Measurements from ENCODE around the gene SPOPL. TPM values are rescaled to one million over a fixed set of nuclear protein-coding genes. Genes with fewer than 3 reads are reported as not detected.

SPOPL gene
- total RNA-seq, 2 experiments from 2014 or later = 10.2 to 10.4 TPM

DNA sequence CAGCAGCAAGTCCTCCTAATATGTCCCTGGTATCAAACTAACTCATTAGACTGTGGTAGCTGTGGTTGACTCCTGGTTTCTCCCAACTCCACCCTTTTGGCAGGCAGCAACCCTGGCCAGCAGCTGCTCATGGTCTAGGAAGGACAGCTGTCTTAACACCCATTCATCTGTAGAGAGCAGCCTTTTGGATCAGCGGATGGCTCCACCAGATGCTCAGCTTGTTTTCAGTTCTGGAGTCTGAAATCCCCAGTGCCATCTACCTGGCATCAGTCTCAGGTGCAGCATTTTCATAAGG lies 100.5 kb downstream of the SPOPL start:
- ChIA-PET POLR2A (no interaction called here), CTCF (interaction anchor here (0.6 kb wide), 1 partner anchor 1098 kb away, joined by 4 read pairs; no protein-coding TSS in a partner anchor)
- Mint-ChIP-seq H3K36me3 (ENCODE audit: low read depth) (no peaks in the 10 kb centered on the region), H3K27me3 (no peaks in the 10 kb centered on the region), H3K9me3 (no peaks in the 10 kb centered on the region), H3K4me1 (no peaks in the 10 kb centered on the region), H3K4me3 (no peak overlapping the region), H3K27ac (no peak overlapping the region)
- DNase-seq = no peak

- Mint-ChIP-seq H3K27ac (no peak overlapping the region), H3K4me3 (no peak overlapping the region), H3K4me1 (no peaks in the 10 kb centered on the region), H3K9me3 (no peaks in the 10 kb centered on the region), H3K27me3 (no peaks in the 10 kb centered on the region), H3K36me3 (ENCODE audit: low read depth) (no peaks in the 10 kb centered on the region)
- no peak for DNase-seq
- CTCF ChIA-PET = interaction anchor here (0.6 kb wide), 1 partner anchor 653 kb away, joined by 3 read pairs; no protein-coding TSS in a partner anchor
- POLR2A ChIA-PET = no interaction called here
Observed at GRCh38 chr2:138607746-138608145, 106.2 kb downstream of the SPOPL start.

DNA sequence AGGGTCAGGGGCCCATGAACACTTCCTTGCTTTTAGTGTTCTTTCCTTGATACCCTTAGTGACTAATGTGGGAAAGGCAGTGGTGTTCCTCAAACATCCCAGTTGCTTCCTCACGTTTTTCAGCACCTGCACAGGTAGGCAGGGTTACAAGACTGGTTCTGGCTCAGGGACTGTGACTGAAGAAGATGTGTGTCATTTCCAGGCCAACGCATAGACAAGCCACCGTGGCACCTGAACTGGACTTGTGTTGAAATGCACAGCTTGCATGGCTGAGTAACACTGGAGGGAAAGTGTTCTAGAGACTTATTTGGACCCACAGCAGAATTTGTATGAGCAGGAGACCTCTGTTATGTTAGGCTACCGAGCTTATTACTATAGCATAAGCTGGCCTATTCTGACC lies 107.9 kb downstream of the SPOPL start:
- no peaks in the 10 kb centered on the region for H3K4me1 Mint-ChIP-seq
- DNase-seq = no peak
- H3K27ac Mint-ChIP-seq = no peak overlapping the region
- POLR2A ChIA-PET = no interaction called here
- H3K36me3 Mint-ChIP-seq (ENCODE audit: low read depth) = no peaks in the 10 kb centered on the region
- H3K4me3 Mint-ChIP-seq = no peak overlapping the region
- CTCF ChIA-PET = no interaction called here
- H3K9me3 Mint-ChIP-seq = no peaks in the 10 kb centered on the region
- peaks cover 1% of the 10 kb centered on the region for H3K27me3 Mint-ChIP-seq

DNA sequence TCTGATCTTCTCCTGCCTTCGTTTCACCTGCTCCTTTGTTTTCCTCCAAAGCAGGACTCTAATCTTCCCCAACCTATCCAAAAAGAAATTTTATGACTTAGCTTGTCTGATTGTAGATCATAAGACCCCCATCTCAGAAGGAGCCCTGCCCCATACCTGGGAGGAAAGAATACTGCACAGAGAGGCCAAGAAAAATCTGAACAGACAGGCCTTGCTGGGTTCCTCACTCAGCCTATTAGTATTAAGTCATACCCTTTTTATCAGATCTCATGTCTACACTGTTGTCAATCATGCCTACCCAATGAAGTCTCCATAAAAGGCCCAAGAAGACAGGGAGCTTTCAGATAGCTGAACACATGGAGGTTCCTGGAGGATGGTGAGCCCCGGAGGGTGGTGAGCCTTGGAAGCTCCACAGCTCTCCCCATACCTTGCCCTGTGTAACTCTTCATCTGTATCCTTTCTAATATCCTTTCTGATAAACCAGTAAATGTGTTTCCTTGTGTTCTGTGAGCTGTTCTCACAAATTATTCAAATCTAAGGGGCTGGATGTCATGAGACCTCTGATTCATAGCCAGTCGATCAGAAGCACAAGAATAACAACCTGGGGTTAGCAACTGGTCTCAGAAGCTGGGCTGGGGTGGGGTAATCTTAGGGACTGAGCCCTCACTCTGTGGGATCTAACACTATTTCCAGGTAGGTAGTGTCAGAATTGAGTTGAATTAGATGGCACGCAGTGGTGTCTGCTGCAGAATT lies 108.8 kb downstream of the SPOPL start:
- no peak for DNase-seq
- Mint-ChIP-seq H3K9me3 (no peaks in the 10 kb centered on the region), H3K4me1 (no peaks in the 10 kb centered on the region), H3K36me3 (ENCODE audit: low read depth) (no peaks in the 10 kb centered on the region), H3K4me3 (no peak overlapping the region), H3K27me3 (peaks cover 1% of the 10 kb centered on the region), H3K27ac (no peak overlapping the region)
- ChIA-PET POLR2A (no interaction called here), CTCF (no interaction called here)

DNA sequence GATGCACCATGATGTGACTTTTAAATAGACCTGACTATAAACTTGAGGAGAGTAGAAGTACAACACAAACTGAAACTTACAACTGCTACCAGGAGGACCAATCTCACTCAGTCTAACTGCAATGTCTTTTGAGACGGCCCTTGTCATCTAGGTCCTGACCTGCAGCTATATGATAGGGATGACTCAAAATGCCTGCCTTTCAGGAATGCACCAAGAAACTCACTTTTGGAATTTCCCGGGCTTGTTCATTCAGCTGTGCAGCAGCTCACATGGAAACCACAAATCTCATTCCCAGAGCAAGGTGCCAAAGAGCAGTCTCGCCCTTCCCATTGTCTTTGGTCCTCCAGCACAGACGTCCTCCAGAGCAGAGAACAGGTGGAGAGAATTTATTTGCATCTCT lies 113.7 kb downstream of the SPOPL start:
- no peak overlapping the region for H3K4me3 Mint-ChIP-seq
- H3K27me3 Mint-ChIP-seq = peaks cover 1% of the 10 kb centered on the region
- no peaks in the 10 kb centered on the region for H3K9me3 Mint-ChIP-seq
- ChIA-PET CTCF (no interaction called here), POLR2A (no interaction called here)
- no peaks in the 10 kb centered on the region for H3K4me1 Mint-ChIP-seq
- no peak for DNase-seq
- no peaks in the 10 kb centered on the region for H3K36me3 Mint-ChIP-seq (ENCODE audit: low read depth)
- no peak overlapping the region for H3K27ac Mint-ChIP-seq

- H3K4me1 Mint-ChIP-seq = no peaks in the 10 kb centered on the region
- H3K36me3 Mint-ChIP-seq (ENCODE audit: low read depth) = no peaks in the 10 kb centered on the region
- no peak overlapping the region for H3K27ac Mint-ChIP-seq
- no peaks in the 10 kb centered on the region for H3K9me3 Mint-ChIP-seq
- H3K27me3 Mint-ChIP-seq = peaks cover 3% of the 10 kb centered on the region
- CTCF ChIA-PET = no interaction called here
- no peak overlapping the region for H3K4me3 Mint-ChIP-seq
- DNase-seq = no peak
- POLR2A ChIA-PET = no interaction called here
Observed at GRCh38 chr2:138617026-138617425, 115.5 kb downstream of the SPOPL start.

DNA sequence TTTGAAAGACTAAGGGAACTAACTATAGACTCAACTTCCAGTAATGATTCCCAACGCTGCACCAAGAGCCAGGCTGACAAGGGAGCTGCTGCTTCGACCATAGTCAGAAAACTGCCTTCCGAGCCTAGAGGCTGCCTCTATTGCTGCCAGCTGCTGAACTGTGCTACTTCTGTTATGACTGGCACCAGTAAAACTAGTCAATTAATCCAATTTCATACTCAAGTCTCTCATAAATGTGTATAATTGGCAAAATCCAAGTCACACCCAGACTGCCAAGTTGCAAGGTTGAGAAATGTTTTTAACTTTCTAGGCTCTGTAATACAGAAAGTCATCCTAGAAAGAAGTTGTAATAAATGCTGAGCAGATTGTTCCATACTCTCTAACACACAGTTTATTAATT lies 117.4 kb downstream of the SPOPL start:
- H3K27ac Mint-ChIP-seq = no peak overlapping the region
- ChIA-PET POLR2A (no interaction called here), CTCF (no interaction called here)
- no peak for DNase-seq
- no peaks in the 10 kb centered on the region for H3K36me3 Mint-ChIP-seq (ENCODE audit: low read depth)
- H3K4me1 Mint-ChIP-seq = no peaks in the 10 kb centered on the region
- H3K27me3 Mint-ChIP-seq = peaks cover 2% of the 10 kb centered on the region
- no peaks in the 10 kb centered on the region for H3K9me3 Mint-ChIP-seq
- H3K4me3 Mint-ChIP-seq = no peak overlapping the region

DNA sequence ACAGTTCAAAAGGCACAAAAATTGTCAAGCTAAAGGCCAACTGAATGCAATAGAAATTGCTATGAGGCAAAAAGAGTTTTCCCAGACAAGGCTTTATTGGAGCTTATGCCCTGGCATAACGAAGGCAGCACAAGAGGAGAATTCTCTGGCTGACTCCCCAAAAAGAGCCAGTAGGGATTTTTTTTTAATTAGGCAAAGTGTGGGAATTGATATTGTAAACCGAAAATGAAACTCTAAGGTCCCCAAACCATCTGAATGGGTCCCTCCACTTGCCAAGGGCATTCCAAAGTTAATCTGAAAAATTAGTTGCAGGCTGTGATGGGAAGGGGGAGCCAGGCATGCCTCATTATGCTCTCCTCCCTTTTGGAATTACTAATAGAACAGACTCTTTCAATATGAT lies 118.9 kb downstream of the SPOPL start:
- no peaks in the 10 kb centered on the region for H3K36me3 Mint-ChIP-seq (ENCODE audit: low read depth)
- H3K9me3 Mint-ChIP-seq = no peaks in the 10 kb centered on the region
- ChIA-PET POLR2A (no interaction called here), CTCF (no interaction called here)
- H3K27me3 Mint-ChIP-seq = peaks cover 4% of the 10 kb centered on the region
- no peaks in the 10 kb centered on the region for H3K4me1 Mint-ChIP-seq
- DNase-seq = no peak
- no peak overlapping the region for H3K27ac Mint-ChIP-seq
- H3K4me3 Mint-ChIP-seq = no peak overlapping the region

- POLR2A ChIA-PET = no interaction called here
- CTCF ChIA-PET = no interaction called here
- H3K4me1 Mint-ChIP-seq = no peaks in the 10 kb centered on the region
Observed at GRCh38 chr2:138621139-138621538, 119.6 kb downstream of the SPOPL start.

DNA sequence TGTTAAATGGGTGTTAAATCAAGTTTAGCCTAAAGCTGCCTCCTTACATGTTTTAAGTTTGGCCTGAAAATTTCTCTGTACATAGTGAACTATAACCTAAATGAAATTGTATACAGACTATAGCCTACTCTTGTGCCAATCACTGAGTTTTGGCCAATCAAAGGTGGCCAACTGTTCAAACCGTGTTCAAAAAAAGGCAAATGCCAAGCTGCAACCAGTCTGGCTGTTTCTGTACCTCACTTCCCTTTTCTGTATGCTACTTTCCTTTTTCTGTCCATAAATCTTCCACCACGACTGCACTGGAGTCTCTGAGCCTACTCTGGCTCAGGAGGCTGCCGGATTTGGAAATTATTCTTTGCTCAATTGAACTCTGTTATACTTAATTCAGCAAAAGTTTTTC lies 121.0 kb downstream of the SPOPL start:
- Mint-ChIP-seq H3K4me3 (no peak overlapping the region), H3K9me3 (no peaks in the 10 kb centered on the region), H3K4me1 (no peaks in the 10 kb centered on the region), H3K36me3 (ENCODE audit: low read depth) (no peaks in the 10 kb centered on the region), H3K27me3 (peaks cover 6% of the 10 kb centered on the region), H3K27ac (no peak overlapping the region)
- ChIA-PET POLR2A (no interaction called here), CTCF (no interaction called here)
- no peak for DNase-seq

More at GRCh38 chr2:138621139-138621538, 119.6 kb downstream of the SPOPL start:
- no peaks in the 10 kb centered on the region for H3K9me3 Mint-ChIP-seq
- DNase-seq = no peak
- no peak overlapping the region for H3K4me3 Mint-ChIP-seq
- peaks cover 6% of the 10 kb centered on the region for H3K27me3 Mint-ChIP-seq
- H3K36me3 Mint-ChIP-seq (ENCODE audit: low read depth) = no peaks in the 10 kb centered on the region
- H3K27ac Mint-ChIP-seq = no peak overlapping the region
